Erythroblast (primary cell): ENCODE data around the gene BCL2L1.

ENCODE experiments used
- GATA1 ChIP-seq: IDR thresholded peaks from 2 replicates; pipeline ENCODE4 v1.6.1; 2011; ENCODE audit warnings: low read depth, mild to moderate bottlenecking, control low read depth, low read length, moderate library complexity
- POLR2A ChIP-seq: IDR thresholded peaks from 2 replicates; pipeline ENCODE4 v1.6.1; 2011; ENCODE audit warnings: mild to moderate bottlenecking, low read length

DNA sequence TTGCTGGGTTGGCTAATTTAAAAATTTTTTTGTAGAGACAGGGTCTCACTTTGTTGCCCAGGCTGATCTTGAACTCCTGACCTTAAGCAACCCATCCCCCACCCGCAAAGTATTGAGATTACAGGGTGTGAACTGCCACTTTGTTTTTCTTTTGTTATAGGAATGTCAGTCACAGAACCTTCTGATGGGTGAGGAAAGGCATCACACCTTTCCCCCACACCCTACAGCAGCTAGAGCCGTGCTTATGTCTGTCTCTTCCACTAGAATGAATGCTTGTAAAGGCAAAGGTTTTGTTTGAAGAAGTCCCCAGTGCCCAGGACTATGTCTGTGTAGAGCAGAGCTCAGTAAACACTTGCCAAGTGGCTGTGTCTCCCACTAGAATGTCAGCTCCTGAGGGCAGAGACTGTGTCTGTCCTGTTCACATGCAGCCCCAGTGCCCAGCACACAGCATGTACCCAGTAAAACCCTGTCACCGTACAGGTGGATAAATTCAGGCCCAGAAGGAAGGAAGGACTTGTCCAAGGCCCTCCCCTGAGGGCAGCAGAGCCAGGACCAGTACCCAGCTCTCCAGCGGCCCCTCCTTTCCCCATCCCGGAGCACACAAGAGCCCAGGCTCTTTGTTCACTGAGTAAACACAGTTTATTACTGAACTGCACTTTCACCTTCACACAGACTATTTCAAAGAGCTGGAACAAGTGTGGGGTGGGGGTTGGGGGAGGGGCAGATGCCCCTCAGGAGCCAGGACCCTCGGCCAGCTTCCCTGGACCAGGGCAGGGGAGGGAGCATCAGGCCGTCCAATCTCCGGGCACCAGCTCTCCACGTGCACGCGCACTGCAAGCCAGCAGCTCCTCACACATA is 58.6 kb downstream of the BCL2L1 start:
- TF ChIP-seq POLR2A, result no peak
- no peak for TF ChIP-seq GATA1
